ENCODE results near the gene MAP3K4.
A peak's percentile ranks its signal among the peaks of the same experiment; 100 is the strongest.

MAP3K4 gene

DNA sequence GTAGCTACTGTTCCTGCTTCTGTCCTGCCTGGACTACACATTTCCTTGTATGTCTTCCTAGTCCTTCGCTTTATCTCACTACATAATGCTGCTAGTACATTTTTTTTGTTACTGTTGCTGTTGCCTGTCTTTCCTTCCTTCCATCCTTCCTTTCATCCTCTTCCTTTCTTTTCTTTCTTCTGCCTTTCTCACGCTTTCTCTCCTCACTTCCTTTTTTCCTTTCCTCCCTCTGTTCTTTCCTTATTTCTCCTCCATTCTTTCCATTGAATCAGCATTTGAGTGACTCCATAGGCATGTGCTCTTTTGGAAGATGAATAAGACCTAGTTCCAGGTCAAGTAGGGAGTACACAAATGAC is 46.3 kb downstream of the MAP3K4 start:
- no peaks in the 10 kb centered on the region for H3K9me3 Mint-ChIP-seq
- no peak overlapping the region for H3K4me3 Mint-ChIP-seq
- peaks cover 18% of the 10 kb centered on the region for H3K36me3 Mint-ChIP-seq
- peaks cover 9% of the 10 kb centered on the region for H3K4me1 Mint-ChIP-seq
- no peaks in the 10 kb centered on the region for H3K27me3 Mint-ChIP-seq
- H3K27ac Mint-ChIP-seq = no peak overlapping the region

DNA sequence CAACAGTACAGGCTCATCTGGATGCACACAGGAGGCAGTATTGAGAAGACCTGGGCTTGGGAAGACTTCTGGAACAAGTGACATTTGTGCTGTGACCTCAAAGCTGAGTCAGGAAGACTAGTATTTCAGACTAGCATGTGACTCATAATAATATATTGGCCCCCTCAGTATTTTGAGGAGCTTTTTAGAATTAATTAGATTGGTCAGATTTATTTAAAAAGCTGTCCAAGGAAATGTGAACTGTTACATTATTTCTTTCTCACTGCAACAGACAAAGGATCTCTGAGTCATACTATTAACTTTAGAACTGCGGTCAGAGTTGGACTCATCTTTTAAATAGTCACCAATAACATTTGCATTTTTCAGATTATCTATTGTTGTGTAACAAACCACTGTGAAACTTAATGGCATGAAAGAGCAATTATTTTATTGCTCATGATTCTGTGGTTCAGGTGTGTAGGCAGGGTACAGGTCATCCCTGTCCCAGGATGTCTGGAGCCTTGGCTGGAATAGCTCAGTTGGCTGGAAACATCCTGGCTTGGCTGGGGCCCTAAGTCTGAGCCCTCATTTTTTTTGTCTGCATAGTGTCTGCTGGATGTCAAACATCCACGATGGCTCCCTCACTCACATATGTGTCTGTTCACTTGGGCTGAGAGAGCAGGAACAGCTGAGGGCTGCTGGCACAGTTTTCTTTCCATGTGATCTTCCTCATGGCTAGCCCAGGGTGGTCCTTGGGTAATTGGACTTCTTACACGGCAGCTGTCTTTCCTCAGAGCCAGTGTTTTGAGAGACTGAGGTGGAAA is 46.9 kb downstream of the MAP3K4 start:
- Mint-ChIP-seq H3K9me3 (no peaks in the 10 kb centered on the region), H3K4me3 (no peak overlapping the region), H3K27me3 (no peaks in the 10 kb centered on the region), H3K36me3 (peaks cover 20% of the 10 kb centered on the region), H3K4me1 (peaks cover 12% of the 10 kb centered on the region), H3K27ac (no peak overlapping the region)

DNA sequence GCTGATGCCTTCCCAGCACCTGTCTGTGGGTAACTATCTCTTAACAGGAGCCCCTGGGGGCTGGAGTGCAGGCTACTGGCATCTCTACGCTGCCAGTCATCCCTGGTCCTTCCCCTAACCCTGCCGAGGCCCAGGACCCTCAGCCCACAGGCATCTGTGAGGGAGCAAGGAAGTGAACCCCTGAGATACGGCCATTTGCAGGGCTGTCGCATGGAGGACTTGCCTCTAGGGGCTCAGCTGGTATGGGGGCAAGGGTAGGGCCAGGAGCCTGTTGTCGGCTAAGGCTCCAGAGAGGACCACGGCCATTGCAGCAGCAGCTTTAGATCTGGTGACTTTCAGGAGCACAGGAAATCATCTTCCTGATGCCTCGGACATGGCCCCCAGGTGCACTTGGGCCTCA is 49.7 kb downstream of the MAP3K4 start:
- Mint-ChIP-seq H3K27ac (no peak overlapping the region), H3K27me3 (no peaks in the 10 kb centered on the region), H3K36me3 (peaks cover 23% of the 10 kb centered on the region), H3K4me3 (no peak overlapping the region), H3K9me3 (no peaks in the 10 kb centered on the region), H3K4me1 (peaks cover 14% of the 10 kb centered on the region)

DNA sequence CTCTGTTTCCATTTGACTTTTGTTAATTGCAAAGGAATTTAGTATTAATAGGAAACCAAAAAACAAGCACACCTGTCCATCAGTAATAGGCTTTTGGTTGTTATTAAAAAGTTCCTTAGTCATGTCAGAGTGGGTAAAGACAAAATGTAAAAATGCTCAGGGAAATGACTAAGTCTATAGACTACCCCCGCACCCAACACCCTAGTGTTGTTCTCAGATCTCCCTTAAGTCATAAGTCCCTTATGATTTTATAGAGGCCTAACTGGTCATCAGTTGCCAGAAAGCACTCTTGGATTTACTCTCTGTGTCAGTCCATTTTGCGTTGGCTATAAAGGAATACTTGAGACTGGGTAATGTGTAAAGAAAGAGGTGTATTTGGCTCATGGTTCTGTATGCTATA is 52.8 kb downstream of the MAP3K4 start:
- peaks cover 11% of the 10 kb centered on the region for H3K4me1 Mint-ChIP-seq
- H3K36me3 Mint-ChIP-seq = peaks cover 18% of the 10 kb centered on the region
- H3K4me3 Mint-ChIP-seq = no peak overlapping the region
- no peak overlapping the region for H3K27ac Mint-ChIP-seq
- H3K27me3 Mint-ChIP-seq = no peaks in the 10 kb centered on the region
- H3K9me3 Mint-ChIP-seq = no peaks in the 10 kb centered on the region

- no peaks in the 10 kb centered on the region for H3K27me3 Mint-ChIP-seq
Measured at GRCh38 chr6:161048641-161049040, 57.1 kb downstream of the MAP3K4 start.

GRCh38 chr6:161050134-161050765 is 58.7 kb downstream of the MAP3K4 start:
- H3K9me3 Mint-ChIP-seq = no peaks in the 10 kb centered on the region
- no peak overlapping the region for H3K4me3 Mint-ChIP-seq
- peaks cover 14% of the 10 kb centered on the region for H3K4me1 Mint-ChIP-seq
- H3K36me3 Mint-ChIP-seq = peaks cover 23% of the 10 kb centered on the region
- H3K27ac Mint-ChIP-seq = no peak overlapping the region
- H3K27me3 Mint-ChIP-seq = no peaks in the 10 kb centered on the region

More at GRCh38 chr6:161048641-161049040, 57.1 kb downstream of the MAP3K4 start:
- Mint-ChIP-seq H3K4me3 (no peak overlapping the region), H3K4me1 (peaks cover 19% of the 10 kb centered on the region), H3K9me3 (no peaks in the 10 kb centered on the region), H3K27ac (no peak overlapping the region), H3K36me3 (peaks cover 26% of the 10 kb centered on the region)

- H3K27me3 Mint-ChIP-seq = no peaks in the 10 kb centered on the region
- H3K4me1 Mint-ChIP-seq = peaks cover 19% of the 10 kb centered on the region
- no peaks in the 10 kb centered on the region for H3K9me3 Mint-ChIP-seq
- no peak overlapping the region for H3K4me3 Mint-ChIP-seq
- peaks cover 26% of the 10 kb centered on the region for H3K36me3 Mint-ChIP-seq
- H3K27ac Mint-ChIP-seq = no peak overlapping the region
Measured at GRCh38 chr6:161053103-161053502, 61.5 kb downstream of the MAP3K4 start.

DNA sequence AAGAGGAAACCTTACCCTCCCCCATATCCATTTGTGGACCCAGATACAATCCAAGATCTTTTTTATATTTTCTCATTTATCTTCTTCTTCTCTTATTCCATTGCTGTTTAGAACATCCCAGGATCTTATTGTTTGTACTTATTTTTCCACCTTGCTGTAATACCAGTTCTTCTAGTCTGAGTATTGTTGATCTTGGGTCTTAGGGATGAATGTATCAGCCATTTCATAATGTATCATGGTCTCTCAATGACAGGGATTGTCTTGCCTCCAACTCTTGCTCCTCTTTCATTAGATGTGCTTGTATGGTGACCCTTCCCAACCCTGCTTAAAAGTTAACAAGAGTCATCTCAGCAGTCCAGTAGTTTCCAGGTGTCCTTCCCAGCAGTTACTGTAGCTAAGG is 63.3 kb downstream of the MAP3K4 start:
- H3K36me3 Mint-ChIP-seq = peaks cover 16% of the 10 kb centered on the region
- H3K9me3 Mint-ChIP-seq = no peaks in the 10 kb centered on the region
- H3K27me3 Mint-ChIP-seq = no peaks in the 10 kb centered on the region
- H3K4me1 Mint-ChIP-seq = peaks cover 12% of the 10 kb centered on the region
- H3K4me3 Mint-ChIP-seq = no peak overlapping the region
- H3K27ac Mint-ChIP-seq = no peak overlapping the region

DNA sequence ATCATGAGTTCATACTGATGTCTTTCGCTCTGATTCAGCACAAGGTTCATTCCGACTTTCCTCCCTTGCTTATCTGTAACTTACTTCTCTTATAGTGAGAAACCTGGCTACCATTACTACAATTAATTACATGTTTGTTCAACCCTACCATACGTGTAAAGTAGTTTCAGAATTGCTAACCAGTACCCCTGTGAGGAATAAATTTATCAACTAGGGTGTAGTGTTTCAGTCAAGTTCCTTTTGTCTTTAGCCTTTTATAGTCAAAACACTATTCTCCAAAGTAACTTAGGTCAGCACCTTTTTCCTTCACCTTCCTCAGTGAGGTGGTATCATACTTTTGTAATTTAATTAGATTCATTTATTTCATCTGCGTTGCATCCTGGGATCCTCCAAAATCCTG is 64.9 kb downstream of the MAP3K4 start:
- Mint-ChIP-seq H3K27ac (peak overlapping the region; percentile 59), H3K27me3 (no peaks in the 10 kb centered on the region), H3K36me3 (peaks cover 18% of the 10 kb centered on the region), H3K4me3 (no peak overlapping the region), H3K4me1 (peaks cover 10% of the 10 kb centered on the region), H3K9me3 (no peaks in the 10 kb centered on the region)

GRCh38 chr6:161057103-161058091 is 65.8 kb downstream of the MAP3K4 start:
- H3K4me3 Mint-ChIP-seq = no peak overlapping the region
- peaks cover 15% of the 10 kb centered on the region for H3K36me3 Mint-ChIP-seq
- H3K27ac Mint-ChIP-seq = no peak overlapping the region
- peaks cover 11% of the 10 kb centered on the region for H3K4me1 Mint-ChIP-seq
- no peaks in the 10 kb centered on the region for H3K27me3 Mint-ChIP-seq
- no peaks in the 10 kb centered on the region for H3K9me3 Mint-ChIP-seq

- no peak overlapping the region for H3K27ac Mint-ChIP-seq
- H3K9me3 Mint-ChIP-seq = no peaks in the 10 kb centered on the region
- H3K27me3 Mint-ChIP-seq = no peaks in the 10 kb centered on the region
Measured at GRCh38 chr6:161058741-161059140, 67.2 kb downstream of the MAP3K4 start.

DNA sequence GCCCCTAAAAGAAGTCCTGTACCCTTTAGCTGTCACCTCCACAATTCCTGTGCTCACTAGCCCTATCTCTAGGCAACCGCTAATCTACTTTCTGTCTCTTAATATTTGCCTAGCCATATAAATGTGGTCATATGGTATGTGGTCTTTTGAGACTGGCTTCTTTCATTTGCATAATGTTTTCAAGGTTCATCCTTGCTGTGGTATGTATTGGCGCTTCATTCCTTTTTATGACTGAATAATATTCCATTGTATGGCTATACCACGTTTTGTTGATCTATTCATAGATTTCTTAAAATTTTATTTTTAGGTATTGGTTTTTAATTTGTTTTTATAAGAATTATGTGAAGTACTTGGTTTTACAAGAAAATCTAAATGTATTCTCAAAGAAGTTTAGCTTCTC is 70.0 kb downstream of the MAP3K4 start:
- Mint-ChIP-seq H3K36me3 (peaks cover 15% of the 10 kb centered on the region), H3K9me3 (no peaks in the 10 kb centered on the region), H3K27me3 (no peaks in the 10 kb centered on the region), H3K27ac (no peak overlapping the region), H3K4me3 (no peak overlapping the region), H3K4me1 (peaks cover 28% of the 10 kb centered on the region)

More at GRCh38 chr6:161058741-161059140, 67.2 kb downstream of the MAP3K4 start:
- H3K4me1 Mint-ChIP-seq = peaks cover 20% of the 10 kb centered on the region
- no peak overlapping the region for H3K4me3 Mint-ChIP-seq
- peaks cover 16% of the 10 kb centered on the region for H3K36me3 Mint-ChIP-seq

- H3K27ac Mint-ChIP-seq = no peak overlapping the region
Measured at GRCh38 chr6:161064915-161065314, 73.3 kb downstream of the MAP3K4 start.

DNA sequence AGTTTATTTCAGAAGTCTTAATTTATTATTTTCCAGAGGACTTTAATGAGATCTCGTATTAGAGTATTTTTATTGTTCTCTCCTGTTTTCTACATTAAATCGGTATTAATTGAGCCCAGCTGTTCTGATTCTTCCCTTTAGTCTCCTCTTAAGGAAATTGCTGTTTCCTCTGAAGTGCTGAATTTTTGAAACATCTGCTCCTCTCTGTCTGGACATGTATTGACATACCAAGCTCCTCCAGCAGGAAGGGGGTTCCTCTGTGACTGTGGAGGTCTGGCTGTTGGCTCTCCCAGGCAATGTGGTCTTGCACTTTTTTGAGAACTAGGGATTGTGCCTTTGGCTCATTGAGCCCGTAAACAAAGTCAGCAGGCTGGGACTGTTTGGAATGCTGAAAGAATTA is 74.9 kb downstream of the MAP3K4 start:
- no peak overlapping the region for H3K4me3 Mint-ChIP-seq
- no peak overlapping the region for H3K27ac Mint-ChIP-seq
- peaks cover 11% of the 10 kb centered on the region for H3K36me3 Mint-ChIP-seq
- no peaks in the 10 kb centered on the region for H3K9me3 Mint-ChIP-seq
- no peaks in the 10 kb centered on the region for H3K27me3 Mint-ChIP-seq
- H3K4me1 Mint-ChIP-seq = peaks cover 29% of the 10 kb centered on the region

More at GRCh38 chr6:161064915-161065314, 73.3 kb downstream of the MAP3K4 start:
- Mint-ChIP-seq H3K27me3 (no peaks in the 10 kb centered on the region), H3K4me1 (peaks cover 29% of the 10 kb centered on the region), H3K9me3 (no peaks in the 10 kb centered on the region), H3K36me3 (peaks cover 15% of the 10 kb centered on the region), H3K4me3 (no peak overlapping the region)

- H3K4me1 Mint-ChIP-seq = peaks cover 21% of the 10 kb centered on the region
- H3K36me3 Mint-ChIP-seq = peaks cover 11% of the 10 kb centered on the region
- H3K4me3 Mint-ChIP-seq = no peak overlapping the region
- H3K27ac Mint-ChIP-seq = no peak overlapping the region
- H3K27me3 Mint-ChIP-seq = no peaks in the 10 kb centered on the region
- no peaks in the 10 kb centered on the region for H3K9me3 Mint-ChIP-seq
Measured at GRCh38 chr6:161067749-161068148, 76.2 kb downstream of the MAP3K4 start.
